ENCODE results near the gene TFEB.

Gene TFEB

GRCh38 chr6:41724586-41725501 is 10.6 kb downstream of the TFEB start:
- H3K27ac Mint-ChIP-seq, result no peak overlapping the region
- no peak overlapping the region for H3K4me3 Mint-ChIP-seq
- DNase-seq, result no peak
- H3K27me3 Mint-ChIP-seq, result no peaks in the 10 kb centered on the region
- no peaks in the 10 kb centered on the region for H3K36me3 Mint-ChIP-seq (ENCODE audit: low read depth)
- peaks cover 32% of the 10 kb centered on the region for H3K4me1 Mint-ChIP-seq
- no peaks in the 10 kb centered on the region for H3K9me3 Mint-ChIP-seq
- no peak for ATAC-seq

GRCh38 chr6:41724228-41724580 is 11.2 kb downstream of the TFEB start:
- DNase-seq (no peak), ATAC-seq (no peak)
- no peak overlapping the region for H3K4me3 Mint-ChIP-seq
- H3K4me1 Mint-ChIP-seq, result peaks cover 27% of the 10 kb centered on the region
- H3K9me3 Mint-ChIP-seq, result no peaks in the 10 kb centered on the region
- no peaks in the 10 kb centered on the region for H3K27me3 Mint-ChIP-seq
- H3K27ac Mint-ChIP-seq, result peak overlapping the region; percentile 31
- no peaks in the 10 kb centered on the region for H3K36me3 Mint-ChIP-seq (ENCODE audit: low read depth)

- Mint-ChIP-seq H3K4me1 (peaks cover 23% of the 10 kb centered on the region), H3K36me3 (ENCODE audit: low read depth) (no peaks in the 10 kb centered on the region), H3K27ac (peak overlapping the region; percentile 31), H3K27me3 (no peaks in the 10 kb centered on the region), H3K9me3 (no peaks in the 10 kb centered on the region), H3K4me3 (peak overlapping the region; percentile 34)
- DNase-seq, result peak; percentile 34
- ATAC-seq, result peak; percentile 71
Measured at GRCh38 chr6:41723530-41724227, 11.7 kb downstream of the TFEB start.

- Mint-ChIP-seq H3K4me1 (peaks cover 21% of the 10 kb centered on the region), H3K9me3 (no peaks in the 10 kb centered on the region), H3K27ac (no peak overlapping the region), H3K27me3 (no peaks in the 10 kb centered on the region), H3K4me3 (peak overlapping the region; percentile 24), H3K36me3 (ENCODE audit: low read depth) (no peaks in the 10 kb centered on the region)
- ATAC-seq (no peak), DNase-seq (no peak)
Measured at GRCh38 chr6:41722969-41723529, 12.4 kb downstream of the TFEB start.

GRCh38 chr6:41721414-41721813 is 14.0 kb downstream of the TFEB start:
- no peak overlapping the region for H3K4me3 Mint-ChIP-seq
- no peaks in the 10 kb centered on the region for H3K9me3 Mint-ChIP-seq
- ATAC-seq, result no peak
- H3K4me1 Mint-ChIP-seq, result peaks cover 26% of the 10 kb centered on the region
- no peaks in the 10 kb centered on the region for H3K36me3 Mint-ChIP-seq (ENCODE audit: low read depth)
- no peaks in the 10 kb centered on the region for H3K27me3 Mint-ChIP-seq
- no peak for DNase-seq
- no peak overlapping the region for H3K27ac Mint-ChIP-seq

- H3K4me3 Mint-ChIP-seq, result no peak overlapping the region
Measured at GRCh38 chr6:41720783-41721182, 14.6 kb downstream of the TFEB start.

GRCh38 chr6:41720262-41720620 is 15.2 kb downstream of the TFEB start:
- Mint-ChIP-seq H3K36me3 (ENCODE audit: low read depth) (no peaks in the 10 kb centered on the region), H3K27me3 (no peaks in the 10 kb centered on the region), H3K9me3 (no peaks in the 10 kb centered on the region), H3K4me3 (no peak overlapping the region), H3K27ac (no peak overlapping the region), H3K4me1 (peaks cover 36% of the 10 kb centered on the region)
- no peak for DNase-seq
- ATAC-seq, result no peak

More at GRCh38 chr6:41720783-41721182, 14.6 kb downstream of the TFEB start:
- Mint-ChIP-seq H3K36me3 (ENCODE audit: low read depth) (no peaks in the 10 kb centered on the region), H3K27ac (peak overlapping the region; percentile 60), H3K4me1 (peaks cover 32% of the 10 kb centered on the region), H3K27me3 (no peaks in the 10 kb centered on the region), H3K9me3 (no peaks in the 10 kb centered on the region)
- ATAC-seq, result no peak
- DNase-seq, result no peak

- Mint-ChIP-seq H3K27ac (no peak overlapping the region), H3K4me3 (no peak overlapping the region), H3K9me3 (no peaks in the 10 kb centered on the region), H3K27me3 (no peaks in the 10 kb centered on the region), H3K4me1 (peaks cover 36% of the 10 kb centered on the region), H3K36me3 (ENCODE audit: low read depth) (no peaks in the 10 kb centered on the region)
- ATAC-seq (no peak), DNase-seq (no peak)
Measured at GRCh38 chr6:41719436-41720261, 15.8 kb downstream of the TFEB start.

GRCh38 chr6:41718828-41719227 is 16.6 kb downstream of the TFEB start:
- no peak for DNase-seq
- H3K9me3 Mint-ChIP-seq, result no peaks in the 10 kb centered on the region
- no peak overlapping the region for H3K27ac Mint-ChIP-seq
- H3K27me3 Mint-ChIP-seq, result no peaks in the 10 kb centered on the region
- no peak for ATAC-seq
- H3K36me3 Mint-ChIP-seq (ENCODE audit: low read depth), result no peaks in the 10 kb centered on the region
- peaks cover 35% of the 10 kb centered on the region for H3K4me1 Mint-ChIP-seq
- H3K4me3 Mint-ChIP-seq, result no peak overlapping the region

- ATAC-seq (no peak), DNase-seq (no peak)
- Mint-ChIP-seq H3K27ac (no peak overlapping the region), H3K4me1 (peaks cover 35% of the 10 kb centered on the region), H3K27me3 (no peaks in the 10 kb centered on the region), H3K4me3 (no peak overlapping the region), H3K9me3 (no peaks in the 10 kb centered on the region), H3K36me3 (ENCODE audit: low read depth) (no peaks in the 10 kb centered on the region)
Measured at GRCh38 chr6:41717392-41717736, 18.0 kb downstream of the TFEB start.

GRCh38 chr6:41716516-41717391 is 18.7 kb downstream of the TFEB start:
- no peaks in the 10 kb centered on the region for H3K9me3 Mint-ChIP-seq
- H3K4me1 Mint-ChIP-seq, result peaks cover 35% of the 10 kb centered on the region
- no peaks in the 10 kb centered on the region for H3K36me3 Mint-ChIP-seq (ENCODE audit: low read depth)
- no peak for ATAC-seq
- H3K4me3 Mint-ChIP-seq, result no peak overlapping the region
- H3K27me3 Mint-ChIP-seq, result no peaks in the 10 kb centered on the region
- no peak for DNase-seq
- no peak overlapping the region for H3K27ac Mint-ChIP-seq

GRCh38 chr6:41715795-41716515 is 19.5 kb downstream of the TFEB start:
- Mint-ChIP-seq H3K36me3 (ENCODE audit: low read depth) (no peaks in the 10 kb centered on the region), H3K4me1 (peaks cover 34% of the 10 kb centered on the region), H3K9me3 (no peaks in the 10 kb centered on the region), H3K27ac (peak overlapping the region; percentile 32), H3K27me3 (no peaks in the 10 kb centered on the region), H3K4me3 (no peak overlapping the region)
- DNase-seq (no peak), ATAC-seq (peak; percentile 22)

- Mint-ChIP-seq H3K9me3 (no peaks in the 10 kb centered on the region), H3K36me3 (ENCODE audit: low read depth) (no peaks in the 10 kb centered on the region), H3K4me3 (no peak overlapping the region), H3K27ac (no peak overlapping the region), H3K27me3 (no peaks in the 10 kb centered on the region), H3K4me1 (peaks cover 33% of the 10 kb centered on the region)
- DNase-seq (no peak), ATAC-seq (no peak)
Measured at GRCh38 chr6:41714556-41715273, 20.7 kb downstream of the TFEB start.
